HL-60 (cell line): ENCODE results near the gene NGFR.

ENCODE experiments used
- DNase-seq, 2 experiments: peaks; one replicate each; pipeline ENCODE4 v3.0.0-alpha.2; 2010 to 2020; ENCODE audit warnings: low read depth in 1 of 2, low spot score in 1 of 2
- H3K27ac ChIP-seq: fragments of 250-450 bp; sonication (Bioruptor Pico); replicated peaks from 2 replicates; pipeline ENCODE4 v1.5.1; 2020; ENCODE audit warnings: mild to moderate bottlenecking, moderate library complexity
- H3K27me3 ChIP-seq: fragments of 250-450 bp; sonication (Bioruptor Pico); 2 replicates; pipeline ENCODE4 v1.5.1; 2021; ENCODE audit warnings: mild to moderate bottlenecking, moderate library complexity; ENCODE audit not compliant: insufficient read depth, poor library complexity, severe bottlenecking
- H3K4me3 ChIP-seq: replicated peaks from 2 replicates; pipeline ENCODE4 v1.5.1; 2011; ENCODE audit warnings: mild to moderate bottlenecking, control low read depth, low read length; ENCODE audit not compliant: insufficient read depth
- GABPA ChIP-seq: IDR thresholded peaks from 2 replicates; pipeline ENCODE4 v1.6.1; 2012; ENCODE audit warnings: low read depth
- POLR2AphosphoS5 ChIP-seq: IDR thresholded peaks from 2 replicates; pipeline ENCODE4 v1.6.1; 2012; ENCODE audit warnings: low read depth
- SPI1 ChIP-seq: IDR thresholded peaks from 2 replicates; pipeline ENCODE4 v1.6.1; 2012; ENCODE audit warnings: low read depth, mild to moderate bottlenecking, borderline replicate concordance
- TF ChIP-seq, protein P1 (sequence below): IDR thresholded peaks from 2 replicates; pipeline ENCODE4 v1.6.1; 2012; ENCODE audit warnings: low read depth; ENCODE audit not compliant: insufficient replicate concordance
- TF ChIP-seq, protein P2 (sequence below): IDR thresholded peaks from one replicate; pipeline ENCODE4 v1.5.1; 2011; ENCODE audit warnings: low read length, control low read depth, inconsistent platforms; ENCODE audit not compliant: insufficient read depth

Gene NGFR

DNA sequence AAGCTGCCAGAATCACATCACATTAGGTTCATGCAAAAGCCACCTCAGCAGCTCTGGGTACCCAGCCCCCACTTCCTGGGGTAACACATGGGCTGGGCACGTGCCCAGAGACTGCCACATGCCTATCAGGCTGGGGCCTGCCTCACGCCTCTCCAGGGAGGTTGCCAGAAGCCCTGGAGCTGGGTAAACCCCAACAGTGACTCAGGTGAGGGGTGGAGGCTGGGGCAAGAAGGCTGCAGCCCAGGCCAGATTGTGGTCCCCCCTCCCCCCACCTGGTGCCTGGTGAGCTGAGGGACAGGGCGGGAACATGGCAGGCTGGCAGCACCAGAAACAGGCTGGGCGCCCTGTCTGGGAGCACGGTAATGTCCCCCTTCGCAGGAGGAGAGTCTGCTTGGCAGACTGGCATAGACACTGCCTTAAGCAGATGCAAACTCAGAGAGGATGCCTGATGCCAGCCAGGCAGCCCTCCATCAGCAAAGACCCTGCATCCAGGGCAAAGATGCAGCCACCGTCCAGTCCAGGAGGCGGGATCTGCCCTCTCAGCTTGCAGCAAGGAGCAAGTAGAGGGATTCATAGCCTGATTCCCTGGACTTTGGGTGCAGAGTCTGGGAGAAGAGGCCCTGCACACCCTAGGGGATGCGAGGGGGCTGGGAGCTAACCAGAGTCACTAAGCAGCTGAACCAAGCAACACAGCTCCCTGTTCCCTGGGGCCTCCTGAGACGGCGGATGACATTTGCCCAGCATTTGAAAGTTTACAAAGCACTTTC, 28.8 kb downstream of the NGFR start:
- no peak for DNase-seq
- H3K27ac ChIP-seq: no peak overlapping the region
- H3K4me3 ChIP-seq: no peak overlapping the region
- no peaks in the 10 kb centered on the region for H3K27me3 ChIP-seq
- TF ChIP-seq SPI1 (no peak), POLR2AphosphoS5 (no peak), GABPA (no peak)
- TF ChIP-seq, protein P1, sequence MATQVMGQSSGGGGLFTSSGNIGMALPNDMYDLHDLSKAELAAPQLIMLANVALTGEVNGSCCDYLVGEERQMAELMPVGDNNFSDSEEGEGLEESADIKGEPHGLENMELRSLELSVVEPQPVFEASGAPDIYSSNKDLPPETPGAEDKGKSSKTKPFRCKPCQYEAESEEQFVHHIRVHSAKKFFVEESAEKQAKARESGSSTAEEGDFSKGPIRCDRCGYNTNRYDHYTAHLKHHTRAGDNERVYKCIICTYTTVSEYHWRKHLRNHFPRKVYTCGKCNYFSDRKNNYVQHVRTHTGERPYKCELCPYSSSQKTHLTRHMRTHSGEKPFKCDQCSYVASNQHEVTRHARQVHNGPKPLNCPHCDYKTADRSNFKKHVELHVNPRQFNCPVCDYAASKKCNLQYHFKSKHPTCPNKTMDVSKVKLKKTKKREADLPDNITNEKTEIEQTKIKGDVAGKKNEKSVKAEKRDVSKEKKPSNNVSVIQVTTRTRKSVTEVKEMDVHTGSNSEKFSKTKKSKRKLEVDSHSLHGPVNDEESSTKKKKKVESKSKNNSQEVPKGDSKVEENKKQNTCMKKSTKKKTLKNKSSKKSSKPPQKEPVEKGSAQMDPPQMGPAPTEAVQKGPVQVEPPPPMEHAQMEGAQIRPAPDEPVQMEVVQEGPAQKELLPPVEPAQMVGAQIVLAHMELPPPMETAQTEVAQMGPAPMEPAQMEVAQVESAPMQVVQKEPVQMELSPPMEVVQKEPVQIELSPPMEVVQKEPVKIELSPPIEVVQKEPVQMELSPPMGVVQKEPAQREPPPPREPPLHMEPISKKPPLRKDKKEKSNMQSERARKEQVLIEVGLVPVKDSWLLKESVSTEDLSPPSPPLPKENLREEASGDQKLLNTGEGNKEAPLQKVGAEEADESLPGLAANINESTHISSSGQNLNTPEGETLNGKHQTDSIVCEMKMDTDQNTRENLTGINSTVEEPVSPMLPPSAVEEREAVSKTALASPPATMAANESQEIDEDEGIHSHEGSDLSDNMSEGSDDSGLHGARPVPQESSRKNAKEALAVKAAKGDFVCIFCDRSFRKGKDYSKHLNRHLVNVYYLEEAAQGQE: no peak
- TF ChIP-seq, protein P2, sequence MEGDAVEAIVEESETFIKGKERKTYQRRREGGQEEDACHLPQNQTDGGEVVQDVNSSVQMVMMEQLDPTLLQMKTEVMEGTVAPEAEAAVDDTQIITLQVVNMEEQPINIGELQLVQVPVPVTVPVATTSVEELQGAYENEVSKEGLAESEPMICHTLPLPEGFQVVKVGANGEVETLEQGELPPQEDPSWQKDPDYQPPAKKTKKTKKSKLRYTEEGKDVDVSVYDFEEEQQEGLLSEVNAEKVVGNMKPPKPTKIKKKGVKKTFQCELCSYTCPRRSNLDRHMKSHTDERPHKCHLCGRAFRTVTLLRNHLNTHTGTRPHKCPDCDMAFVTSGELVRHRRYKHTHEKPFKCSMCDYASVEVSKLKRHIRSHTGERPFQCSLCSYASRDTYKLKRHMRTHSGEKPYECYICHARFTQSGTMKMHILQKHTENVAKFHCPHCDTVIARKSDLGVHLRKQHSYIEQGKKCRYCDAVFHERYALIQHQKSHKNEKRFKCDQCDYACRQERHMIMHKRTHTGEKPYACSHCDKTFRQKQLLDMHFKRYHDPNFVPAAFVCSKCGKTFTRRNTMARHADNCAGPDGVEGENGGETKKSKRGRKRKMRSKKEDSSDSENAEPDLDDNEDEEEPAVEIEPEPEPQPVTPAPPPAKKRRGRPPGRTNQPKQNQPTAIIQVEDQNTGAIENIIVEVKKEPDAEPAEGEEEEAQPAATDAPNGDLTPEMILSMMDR: no peak

DNA sequence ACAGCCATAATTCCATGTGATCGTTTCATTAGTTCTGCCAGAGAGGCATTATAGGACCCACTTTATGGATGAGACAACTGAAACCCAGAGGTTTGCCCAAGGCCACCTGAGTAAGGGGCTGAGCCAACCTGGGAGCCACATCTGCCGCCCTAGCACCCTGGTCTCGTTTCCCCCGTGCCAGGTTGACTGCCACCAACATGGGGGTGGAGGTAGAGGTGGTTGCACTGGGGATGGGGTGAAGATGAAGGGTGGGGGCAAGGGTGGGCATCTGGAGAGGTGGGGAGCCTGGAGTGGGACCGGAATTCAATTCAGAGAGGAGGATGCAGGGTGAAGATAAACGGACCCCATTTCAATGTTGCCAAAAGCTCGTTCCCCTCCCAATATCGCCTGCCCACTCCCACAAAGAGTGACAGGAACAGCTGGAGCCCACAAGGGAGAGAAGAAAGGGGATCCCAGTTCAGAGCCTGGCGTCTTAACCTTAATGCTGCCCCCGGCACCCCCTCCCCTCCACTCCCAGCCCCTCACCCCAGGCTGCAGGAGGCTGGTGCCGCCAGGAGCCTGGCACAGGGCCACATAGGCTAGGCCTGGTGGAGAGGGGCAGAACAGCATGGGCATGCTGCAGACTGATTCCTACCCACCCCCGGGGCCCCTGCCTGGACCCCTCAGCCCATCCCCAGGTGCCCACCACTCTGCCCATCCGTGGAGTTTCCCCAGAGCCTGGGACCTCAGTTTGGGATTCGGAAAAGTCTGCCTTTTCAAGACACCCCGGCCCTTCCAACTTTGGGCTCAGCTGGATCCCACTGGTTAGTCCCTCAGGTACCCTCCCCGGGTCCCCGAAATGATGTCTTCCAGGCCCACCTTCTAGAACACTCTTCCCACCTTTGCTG, 29.6 kb downstream of the NGFR start:
- no peak for DNase-seq
- H3K4me3 ChIP-seq: no peak overlapping the region
- H3K27ac ChIP-seq: no peak overlapping the region
- TF ChIP-seq, protein P1: no peak
- TF ChIP-seq SPI1: no peak
- TF ChIP-seq POLR2AphosphoS5: no peak
- TF ChIP-seq, protein P2: no peak
- no peaks in the 10 kb centered on the region for H3K27me3 ChIP-seq

DNA sequence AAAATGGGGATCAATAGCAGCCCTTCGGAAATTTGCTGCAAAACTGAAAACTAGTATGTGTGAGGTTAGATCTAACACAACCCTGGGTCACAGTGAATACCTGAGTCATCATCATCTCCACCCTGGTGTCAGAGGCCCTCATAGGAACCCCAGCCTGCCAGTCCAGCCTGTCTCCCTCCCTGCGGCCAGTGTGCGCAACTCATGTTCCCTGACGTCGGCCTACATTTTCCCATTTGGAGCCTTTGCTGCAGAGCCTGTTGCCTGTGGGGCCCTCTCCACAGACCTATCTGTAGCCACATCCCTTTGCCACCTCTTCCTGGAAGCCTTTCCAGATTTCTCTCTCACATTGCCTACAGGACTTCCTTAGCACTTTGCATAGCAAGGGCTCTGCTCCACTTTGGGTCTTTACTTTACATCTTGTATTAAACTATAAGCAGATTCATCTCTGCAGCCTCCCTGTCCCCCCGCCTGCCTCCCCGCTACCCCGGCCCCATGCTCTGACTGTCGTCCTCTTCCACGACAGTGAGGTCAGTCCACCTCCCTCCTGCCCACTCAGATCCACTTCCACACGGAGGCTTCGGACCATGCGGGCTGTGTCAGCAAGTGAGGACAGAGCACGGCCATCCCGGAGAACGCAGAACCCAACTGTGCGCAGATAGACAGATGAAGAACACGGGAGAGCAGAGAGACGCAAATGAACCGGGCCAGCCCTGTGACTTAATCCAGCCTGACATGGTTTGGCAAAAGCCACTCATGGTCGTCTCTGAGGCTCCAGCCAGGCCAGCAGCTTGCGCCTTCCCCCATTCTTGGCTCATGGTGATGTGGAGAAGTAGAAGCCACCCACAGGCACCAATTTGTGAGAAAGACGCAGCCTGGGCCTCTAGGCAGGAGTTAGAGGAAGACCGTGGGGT, 31.0 kb downstream of the NGFR start:
- TF ChIP-seq GABPA: no peak
- TF ChIP-seq, protein P2: no peak
- TF ChIP-seq, protein P1: no peak
- TF ChIP-seq SPI1: no peak
- no peak for TF ChIP-seq POLR2AphosphoS5
- Histone ChIP-seq H3K27ac (no peak overlapping the region), H3K4me3 (no peak overlapping the region), H3K27me3 (no peaks in the 10 kb centered on the region)
- no peak for DNase-seq
